ENCODE results near the gene PDGFRB. TPM values are rescaled to one million over a fixed set of nuclear protein-coding genes. Genes with fewer than 3 reads are reported as not detected.
A peak's percentile ranks its signal among the peaks of the same experiment; 100 is the strongest.

Gene PDGFRB
- total and polyA plus RNA-seq, 2 of the 4 experiments (the other 2 are of a cell fraction): 108 to 124 TPM

DNA sequence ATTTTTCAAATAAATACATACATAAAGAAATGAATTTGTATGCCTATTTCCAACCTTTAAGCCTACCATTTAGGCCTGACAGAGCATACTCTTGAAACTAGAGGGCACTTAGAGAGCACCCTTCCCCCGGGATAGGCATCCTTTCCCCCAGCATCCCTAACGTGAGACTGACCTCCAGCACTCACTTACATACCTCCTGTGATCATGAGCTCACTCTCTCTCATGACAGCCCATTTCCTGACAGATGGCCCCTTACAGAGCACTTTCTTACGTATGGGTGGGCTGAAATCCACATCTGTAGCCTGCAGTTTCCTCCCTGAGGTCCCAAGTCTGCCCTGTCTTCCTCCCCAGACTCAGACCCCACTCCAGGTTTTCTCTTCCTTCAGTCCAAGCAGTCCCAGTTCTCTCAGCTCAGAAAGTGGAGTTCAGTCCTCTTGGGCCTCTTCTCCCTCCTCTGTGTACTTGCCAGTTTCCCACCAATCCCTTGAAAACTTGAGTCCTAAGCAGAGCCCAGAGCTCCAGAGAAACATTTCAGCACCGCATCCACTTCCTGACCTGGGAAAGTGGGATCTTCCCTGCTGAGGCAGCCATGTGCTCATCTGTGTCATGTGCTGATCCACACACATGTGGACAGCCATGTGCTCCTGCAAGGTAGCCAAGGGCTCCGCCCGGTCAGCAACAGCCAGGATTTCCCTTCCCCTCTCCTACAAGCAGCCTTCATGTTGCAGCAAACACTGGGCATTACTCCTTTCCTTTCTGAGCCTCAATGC, 8.8 kb upstream of the PDGFRB start:
- H2BK20ac ChIP-seq (ENCODE audit: low read depth, low read length): no peak overlapping the region
- H3K4me3 ChIP-seq (ENCODE audit: insufficient read depth, low read depth, low read length): no peak overlapping the region
- peaks cover 11% of the 10 kb centered on the region for H3K27me3 ChIP-seq (ENCODE audit: control insufficient read depth, insufficient read depth, low read length)
- H3K9ac ChIP-seq (ENCODE audit: low read depth, low read length): no peak overlapping the region
- TF ChIP-seq SMC3 (IDR thresholded peaks at IDR 0.05; ENCODE audit: low read depth, low read length): no peak
- TF ChIP-seq RAD21 (IDR thresholded peaks at IDR 0.05; ENCODE audit: low read length): no peak
- TF ChIP-seq MXI1 (IDR thresholded peaks at IDR 0.05; ENCODE audit: borderline replicate concordance, low read depth, low read length): peak; percentile 41; the same call in 1 of the 2 replicates
- peak overlapping the region; percentile 32; the same call in 1 of the 2 replicates for H3K4ac ChIP-seq (ENCODE audit: low read depth, low read length)
- WGBS, 2 experiments (ENCODE audit: extremely low coverage in 2 of 2, insufficient read length in 1 of 2): 63% methylated on average over 5 of the region's 6 CpGs; no CpG with 5 or more reads in 1 of the 2 experiments
- DNase-seq (peak; percentile 25), ATAC-seq (ENCODE audit: low read depth) (no peak)
- no peak overlapping the region for H2AK9ac ChIP-seq (replicated peaks; ENCODE audit: low read depth, low read length, poor library complexity)
- no peaks in the 10 kb centered on the region for H3K36me3 ChIP-seq (ENCODE audit: control insufficient read depth, insufficient read depth, low read length)
- no peak overlapping the region for H4K8ac ChIP-seq (ENCODE audit: low read depth in 2 of 2, low read length in 2 of 2)
- intact Hi-C loops (cut with micrococcal nuclease): no loop called here
- ChIA-PET CTCF (no interaction called here), POLR2A (ENCODE audit: unreplicated experiment) (no interaction called here)
- no peak overlapping the region for H4K5ac ChIP-seq (ENCODE audit: low read depth, low read length)
- peaks cover 0 to 18% of the 10 kb centered on the region in 2 experiments; a peak in 1 of 4 replicates for H3K79me1 ChIP-seq (ENCODE audit: low read depth in 1 of 2, low read length in 2 of 2)
- no peak overlapping the region; the same call in 2 of the 3 replicates for H2BK15ac ChIP-seq (ENCODE audit: low read depth, low read length)
- H2AK5ac ChIP-seq (ENCODE audit: low read depth, low read length): peak overlapping the region; percentile 32; the same call in 1 of the 2 replicates
- H4K20me1 ChIP-seq (ENCODE audit: insufficient read depth, low read length): no peaks in the 10 kb centered on the region
- H3K18ac ChIP-seq (ENCODE audit: low read depth, low read length): no peak overlapping the region
- H2BK5ac ChIP-seq (ENCODE audit: low read depth, low read length, poor library complexity, severe bottlenecking): no peak overlapping the region
- 0 out of 2 replicates have a peak overlapping the region, but pooled peaks have one; percentile 1 for H3K14ac ChIP-seq (replicated peaks; ENCODE audit: low read depth, low read length)
- no peaks in the 10 kb centered on the region for H3K9me3 ChIP-seq (ENCODE audit: control insufficient read depth, insufficient read depth, low read length)
- H3K9me1 ChIP-seq (ENCODE audit: insufficient read depth, low read length): 0 out of 2 replicates have a peak, but pooled peaks cover 13% of the 10 kb centered on the region
- H2BK120ac ChIP-seq (ENCODE audit: low read depth, low read length): no peak overlapping the region
- H4K91ac ChIP-seq (ENCODE audit: insufficient read depth, low read depth, low read length): no peak overlapping the region; the same call in 1 of the 2 replicates
- no peak overlapping the region for H3K56ac ChIP-seq (ENCODE audit: extremely low read depth, insufficient read depth, low read length)
- dilution Hi-C loops (cut with HindIII; ENCODE audit: low sequenced_read_pairs, unreplicated experiment): no loop called here
- peak overlapping the region; percentile 16 for H2AFZ ChIP-seq (replicated peaks; ENCODE audit: low read length, poor library complexity)
- H3K23ac ChIP-seq (ENCODE audit: low read depth, low read length): no peak overlapping the region
- no peak overlapping the region for H3K27ac ChIP-seq (ENCODE audit: insufficient read depth, low read length)
- in situ Hi-C loops (cut with MboI; ENCODE audit: low sequenced_read_pairs): no loop called here
- BruUV-seq (replicated peaks): no TSS peak
- no peak overlapping the region for H3K4me2 ChIP-seq (ENCODE audit: low read depth, low read length)
- H3K4me1 ChIP-seq (ENCODE audit: control insufficient read depth, insufficient read depth, low read length): peaks cover 16% of the 10 kb centered on the region
